PFSK-1 (cell line): ENCODE results near the gene LTBP3.

Experiments used
- FOXP2 ChIP-seq: optimal IDR thresholded peaks from 2 replicates; pipeline ENCODE3; 2011; ENCODE audit warnings: borderline replicate concordance, control low read depth, inconsistent platforms; ENCODE audit not compliant: insufficient read depth; ENCODE audit errors: extremely low read length, extremely low read depth
- POLR2AphosphoS5 ChIP-seq: IDR thresholded peaks from 2 replicates; pipeline ENCODE4 v1.6.1; 2012; ENCODE audit warnings: low read depth, mild to moderate bottlenecking, control low read depth, low read length, moderate library complexity
- SIN3A ChIP-seq: IDR thresholded peaks from 2 replicates; pipeline ENCODE4 v1.6.1; 2012; ENCODE audit warnings: mild to moderate bottlenecking, low read length, moderate library complexity, borderline replicate concordance; ENCODE audit not compliant: insufficient read depth
- TAF1 ChIP-seq: IDR thresholded peaks from 2 replicates; pipeline ENCODE4 v1.6.1; 2012; ENCODE audit warnings: low read length, control low read depth, borderline replicate concordance; ENCODE audit not compliant: insufficient read depth
- TF ChIP-seq, protein P1 (sequence below), 2 experiments: IDR thresholded peaks; 2 replicates each; pipeline versions ENCODE4 v1.6.1 to v1.8.0; 2011 to 2012; ENCODE audit warnings: low read depth in 2 of 2, low read length in 2 of 2, control low read depth in 1 of 2, inconsistent platforms in 1 of 2, mild to moderate bottlenecking in 1 of 2, moderate library complexity in 1 of 2; ENCODE audit not compliant: insufficient read depth in 1 of 2

The LTBP3 gene

DNA sequence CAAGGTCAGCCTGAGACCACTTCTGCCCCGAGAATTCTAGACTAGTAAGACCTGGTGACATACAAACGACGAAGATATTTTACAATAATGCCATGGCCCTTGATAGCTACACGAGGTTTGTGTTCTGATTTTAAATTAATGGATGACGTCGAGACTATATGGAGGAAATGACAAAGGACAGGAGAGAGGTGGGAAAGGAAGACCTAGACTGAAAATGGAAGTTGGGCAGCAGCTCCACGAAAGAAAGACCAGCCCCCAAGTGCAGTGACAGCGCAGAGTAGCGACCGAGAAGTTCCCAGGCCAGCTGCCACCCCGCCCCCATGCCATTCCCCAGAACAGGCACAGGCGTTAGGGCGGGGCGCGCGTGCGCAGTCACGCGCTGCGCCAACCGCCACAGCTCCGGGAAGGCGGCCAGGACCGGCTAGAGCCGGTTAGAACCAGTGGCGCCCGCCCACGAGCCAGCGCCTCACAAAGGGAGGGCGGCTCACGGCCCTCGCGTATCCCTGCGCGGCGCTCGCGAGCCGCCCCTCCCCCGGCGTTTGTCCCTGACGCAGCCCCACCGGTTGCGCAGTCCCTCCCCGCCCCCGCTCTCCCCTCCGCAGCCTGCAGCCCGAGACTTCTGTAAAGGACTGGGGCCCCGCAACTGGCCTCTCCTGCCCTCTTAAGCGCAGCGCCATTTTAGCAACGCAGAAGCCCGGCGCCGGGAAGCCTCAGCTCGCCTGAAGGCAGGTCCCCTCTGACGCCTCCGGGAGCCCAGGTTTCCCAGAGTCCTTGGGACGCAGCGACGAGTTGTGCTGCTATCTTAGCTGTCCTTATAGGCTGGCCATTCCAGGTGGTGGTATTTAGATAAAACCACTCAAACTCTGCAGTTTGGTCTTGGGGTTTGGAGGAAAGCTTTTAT is 60.8 kb downstream of the LTBP3 start:
- TF ChIP-seq TAF1 (peak; percentile 89), FOXP2 (no peak), POLR2AphosphoS5 (peak; percentile 92), SIN3A (peak; percentile 80; the same call in 1 of the 2 replicates)
- TF ChIP-seq, protein P1, sequence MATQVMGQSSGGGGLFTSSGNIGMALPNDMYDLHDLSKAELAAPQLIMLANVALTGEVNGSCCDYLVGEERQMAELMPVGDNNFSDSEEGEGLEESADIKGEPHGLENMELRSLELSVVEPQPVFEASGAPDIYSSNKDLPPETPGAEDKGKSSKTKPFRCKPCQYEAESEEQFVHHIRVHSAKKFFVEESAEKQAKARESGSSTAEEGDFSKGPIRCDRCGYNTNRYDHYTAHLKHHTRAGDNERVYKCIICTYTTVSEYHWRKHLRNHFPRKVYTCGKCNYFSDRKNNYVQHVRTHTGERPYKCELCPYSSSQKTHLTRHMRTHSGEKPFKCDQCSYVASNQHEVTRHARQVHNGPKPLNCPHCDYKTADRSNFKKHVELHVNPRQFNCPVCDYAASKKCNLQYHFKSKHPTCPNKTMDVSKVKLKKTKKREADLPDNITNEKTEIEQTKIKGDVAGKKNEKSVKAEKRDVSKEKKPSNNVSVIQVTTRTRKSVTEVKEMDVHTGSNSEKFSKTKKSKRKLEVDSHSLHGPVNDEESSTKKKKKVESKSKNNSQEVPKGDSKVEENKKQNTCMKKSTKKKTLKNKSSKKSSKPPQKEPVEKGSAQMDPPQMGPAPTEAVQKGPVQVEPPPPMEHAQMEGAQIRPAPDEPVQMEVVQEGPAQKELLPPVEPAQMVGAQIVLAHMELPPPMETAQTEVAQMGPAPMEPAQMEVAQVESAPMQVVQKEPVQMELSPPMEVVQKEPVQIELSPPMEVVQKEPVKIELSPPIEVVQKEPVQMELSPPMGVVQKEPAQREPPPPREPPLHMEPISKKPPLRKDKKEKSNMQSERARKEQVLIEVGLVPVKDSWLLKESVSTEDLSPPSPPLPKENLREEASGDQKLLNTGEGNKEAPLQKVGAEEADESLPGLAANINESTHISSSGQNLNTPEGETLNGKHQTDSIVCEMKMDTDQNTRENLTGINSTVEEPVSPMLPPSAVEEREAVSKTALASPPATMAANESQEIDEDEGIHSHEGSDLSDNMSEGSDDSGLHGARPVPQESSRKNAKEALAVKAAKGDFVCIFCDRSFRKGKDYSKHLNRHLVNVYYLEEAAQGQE (IDR thresholded peaks at IDR 0.05; ENCODE audit: insufficient read depth in 1 of 2, low read depth in 2 of 2, low read length in 2 of 2), result peak in 1 of 2 experiments; percentile 77; a peak in 2 of 4 replicates

DNA sequence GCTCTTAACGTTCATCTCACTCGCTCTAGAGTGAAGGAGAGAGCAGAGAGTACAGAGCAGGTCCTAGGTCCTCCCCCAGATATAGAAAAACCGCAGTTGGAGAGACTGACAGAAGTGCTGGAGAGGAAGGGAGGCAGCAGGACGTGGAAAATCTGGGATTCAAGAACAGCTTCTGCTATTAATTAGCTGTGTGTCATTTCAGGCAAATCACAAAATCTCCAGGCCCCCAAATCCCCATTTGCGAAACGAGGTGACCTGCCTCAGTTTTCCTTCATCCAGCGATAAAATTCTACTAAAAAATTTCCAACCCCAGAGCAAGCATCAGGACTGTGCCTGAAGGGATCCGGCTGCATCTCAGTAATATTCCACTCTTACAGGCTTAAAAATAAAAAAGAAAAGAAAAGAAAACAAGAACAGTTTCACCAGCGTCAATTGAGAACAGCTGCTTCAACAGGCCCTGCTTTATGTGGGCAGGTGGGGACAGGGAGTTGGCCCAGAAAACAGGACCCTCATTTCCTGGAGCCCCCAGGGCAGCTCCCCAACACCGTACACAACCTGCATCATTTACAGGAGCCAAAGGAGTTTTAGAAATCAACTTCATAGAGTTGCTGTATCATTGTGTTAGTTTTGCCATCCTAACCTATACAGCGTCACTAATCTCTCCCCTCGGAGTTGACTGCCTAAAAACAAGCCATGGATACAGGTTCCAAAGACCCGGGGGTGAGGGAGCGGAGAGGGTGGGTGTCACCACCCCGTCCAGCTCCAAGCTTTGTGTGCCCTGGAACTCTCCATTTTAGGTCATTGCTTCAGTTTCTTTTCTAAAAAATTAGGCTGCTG is 61.6 kb downstream of the LTBP3 start:
- TF ChIP-seq, protein P1 (IDR thresholded peaks at IDR 0.05; ENCODE audit: insufficient read depth in 1 of 2, low read depth in 2 of 2, low read length in 2 of 2), result 0 out of 4 replicates have a peak, but pooled peaks of 1 of the 2 experiments have one; percentile 26
- 0 out of 2 replicates have a peak, but pooled peaks have one; percentile 54 for TF ChIP-seq TAF1
- peak; percentile 13; the same call in 1 of the 2 replicates for TF ChIP-seq SIN3A
- TF ChIP-seq POLR2AphosphoS5, result peak; percentile 67
- no peak for TF ChIP-seq FOXP2

DNA sequence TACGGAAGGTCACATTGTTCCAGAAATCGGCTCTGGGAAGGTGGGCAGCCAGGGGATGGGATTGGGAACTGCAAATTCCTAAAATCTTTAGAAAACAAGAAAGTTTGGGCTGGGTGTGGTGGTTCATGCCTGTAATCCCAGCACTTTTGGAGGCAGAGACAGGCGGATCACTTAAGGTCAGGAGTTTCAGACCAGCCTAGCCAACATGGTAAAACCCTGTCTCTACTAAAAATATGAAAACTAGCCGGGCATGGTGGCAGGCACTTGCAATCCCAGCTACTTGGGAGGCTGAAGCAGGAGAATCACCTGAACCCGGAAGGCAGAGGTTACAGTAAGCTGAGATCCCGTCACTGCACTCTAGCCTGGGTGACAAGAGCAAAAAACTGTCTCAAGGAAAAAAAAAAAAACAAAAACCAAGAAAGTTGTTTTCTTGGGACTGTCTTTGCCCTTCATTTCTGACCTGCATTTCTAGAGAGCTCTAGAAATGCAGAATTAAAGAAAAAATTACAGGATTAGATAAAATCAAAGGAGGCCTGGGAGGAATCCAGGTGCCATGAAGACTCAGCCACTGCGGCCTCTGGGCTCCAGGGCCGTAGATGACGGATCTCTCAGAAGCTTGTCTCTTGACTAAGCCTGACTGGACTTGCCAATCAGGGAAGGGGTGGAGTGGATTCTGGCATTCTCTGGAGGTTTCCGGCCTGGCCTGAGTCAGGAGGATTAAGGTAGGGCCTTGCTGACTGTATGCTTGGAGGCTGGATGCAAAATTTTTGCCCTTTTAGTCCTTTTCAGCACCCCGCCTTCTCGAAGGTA is 64.6 kb downstream of the LTBP3 start:
- TF ChIP-seq, protein P1 (IDR thresholded peaks at IDR 0.05; ENCODE audit: insufficient read depth in 1 of 2, low read depth in 2 of 2, low read length in 2 of 2), result no peak
- TF ChIP-seq TAF1 (peak; percentile 61; the same call in 1 of the 2 replicates), POLR2AphosphoS5 (peak; percentile 52; the same call in 1 of the 2 replicates), FOXP2 (no peak), SIN3A (no peak)

DNA sequence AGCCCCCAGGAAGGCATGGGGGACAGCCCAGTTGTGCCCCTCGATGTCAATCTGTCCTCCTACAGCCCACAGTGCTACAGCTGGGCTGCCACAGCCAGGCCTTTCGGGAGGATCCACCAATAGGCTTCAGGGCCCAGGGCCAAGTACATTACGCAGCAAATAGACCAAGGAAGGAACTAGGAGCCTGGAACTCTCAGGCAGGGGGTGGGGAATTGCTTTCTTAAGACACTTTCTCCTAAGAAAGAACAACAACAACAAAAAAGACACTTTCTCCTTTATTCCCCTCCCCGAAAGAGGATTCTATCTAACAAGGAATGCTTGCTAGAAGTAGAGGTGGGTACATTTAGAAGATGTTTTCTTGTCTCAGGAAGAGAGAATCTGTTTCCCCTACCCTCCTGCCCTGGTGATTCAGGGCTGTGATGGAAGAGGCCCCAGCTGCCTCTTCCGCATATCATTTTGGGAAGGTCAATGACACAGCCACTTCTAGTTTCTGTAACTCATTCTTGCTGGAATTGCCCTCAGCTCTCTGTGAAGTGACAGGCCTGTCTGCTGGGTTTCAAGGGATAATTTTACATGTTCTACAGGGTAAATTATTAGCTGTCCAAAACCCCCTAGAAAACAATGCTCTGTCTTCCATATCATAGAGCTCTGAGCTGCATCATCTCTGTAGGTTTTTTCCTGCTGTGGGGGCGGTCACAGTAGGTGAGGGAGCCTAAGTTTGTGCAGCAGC is 65.4 kb downstream of the LTBP3 start:
- TF ChIP-seq, protein P1 (IDR thresholded peaks at IDR 0.05; ENCODE audit: insufficient read depth in 1 of 2, low read depth in 2 of 2, low read length in 2 of 2), result no peak
- peak; percentile 50; the same call in 1 of the 2 replicates for TF ChIP-seq POLR2AphosphoS5
